HepG2 (cell line): ENCODE measurements around the gene CAPN9. TPM values are rescaled to one million over a fixed set of nuclear protein-coding genes. Genes with fewer than 3 reads are reported as not detected.

Experiments
- ATAC-seq: fragments of 200-7000 bp; cut with Tn5 transposase; 3 replicates; pipeline ENCODE4 v1.9.1; 2020; ENCODE audit warnings: mild to moderate bottlenecking, moderate library complexity
- BruUV-seq: library from RNA; stranded (reverse); fragments of 400-500 nt; replicated peaks from 2 replicates; lab custom pipeline; 2021; lab: Mats Ljungman, UMichigan
- CTCF ChIA-PET: fragments of 300-600 bp; formaldehyde crosslinking; extraction: SDS; loops from one replicate; lab custom pipeline; 2021; ENCODE audit warnings: low total read pairs, inconsistent platforms, low intra/inter-chr PET ratio; lab: Yijun Ruan, JAX
- POLR2A ChIA-PET: fragments of 350-600 bp; sonication (Branson Sonifier 250); formaldehyde crosslinking; loops from one replicate; lab custom pipeline; 2020; ENCODE audit warnings: antibody characterized with exemption, inconsistent platforms; lab: Yijun Ruan, JAX
- DNase-seq: peaks from one replicate; pipeline ENCODE4 v3.0.0-alpha.2; 2015; ENCODE audit warnings: low spot score
- FAIRE-seq: peaks from 3 replicates; lab custom pipeline; 2011; peaks lifted over from hg19 to GRCh38; lab: Jason Lieb, UNC
- H2AFZ ChIP-seq: one replicate; pipeline ENCODE4 v1.6.1; 2011; ENCODE audit warnings: low read length, inconsistent platforms
- H3K27ac ChIP-seq: fragments of 300-600 bp; 3 replicates; pipeline ENCODE4 v1.8.0; 2011; ENCODE audit warnings: mixed run types, mild to moderate bottlenecking, mixed read lengths, low read length, inconsistent platforms; ENCODE audit not compliant: insufficient read depth; ENCODE audit errors: extremely low read length
- H3K27me3 ChIP-seq, 2 experiments: fragments of 200-600 bp in 1 of 2; 2 replicates in 1 of 2; 3 replicates in 1 of 2; pipeline versions ENCODE4 v1.6.0 to v1.8.0; 2011; ENCODE audit warnings: low read length in 2 of 2, mild to moderate bottlenecking in 2 of 2, moderate library complexity in 2 of 2, inconsistent platforms in 1 of 2; ENCODE audit not compliant: insufficient read depth in 2 of 2, control insufficient read depth in 1 of 2
- H3K36me3 ChIP-seq, 2 experiments: fragments of 200-600 bp in 1 of 2; replicated peaks in 1 of 2; 2 replicates in 1 of 2; 3 replicates in 1 of 2; pipeline versions ENCODE4 v1.5.1 to v1.8.0; 2011; ENCODE audit warnings: low read length in 2 of 2, inconsistent platforms in 1 of 2; ENCODE audit not compliant: insufficient read depth in 2 of 2, control insufficient read depth in 1 of 2
- H3K4me1 ChIP-seq: 2 replicates; pipeline ENCODE4 v1.5.1; 2012; ENCODE audit warnings: low read length, inconsistent platforms; ENCODE audit not compliant: insufficient read depth
- H3K4me2 ChIP-seq: 2 replicates; pipeline ENCODE4 v1.6.0; 2011; ENCODE audit warnings: low read depth, low read length, inconsistent platforms
- H3K4me3 ChIP-seq, 3 experiments: fragments of 200-600 bp in 1 of 3; sonication (generic), shearing (Covaris generic) in 1 of 3; replicated peaks in 1 of 3; 2 replicates each; pipeline ENCODE4 v1.5.1; 2011 to 2016; ENCODE audit warnings: low read length in 3 of 3, inconsistent platforms in 2 of 3, low read depth in 2 of 3, mild to moderate bottlenecking in 2 of 3, control low read depth in 1 of 3, mixed read lengths in 1 of 3; ENCODE audit not compliant: insufficient read depth in 1 of 3
- H3K79me2 ChIP-seq: one replicate; pipeline ENCODE4 v1.6.1; 2011; ENCODE audit warnings: low read length, inconsistent platforms; ENCODE audit not compliant: insufficient read depth
- H3K9ac ChIP-seq: 2 replicates; pipeline ENCODE4 v1.6.0; 2011; ENCODE audit warnings: mild to moderate bottlenecking, low read depth, low read length, inconsistent platforms; ENCODE audit not compliant: insufficient read depth
- H3K9me3 ChIP-seq: 2 replicates; pipeline ENCODE4 v1.5.1; 2012; ENCODE audit warnings: mild to moderate bottlenecking, low read length
- H4K20me1 ChIP-seq: 2 replicates; pipeline ENCODE4 v1.6.0; 2011; ENCODE audit warnings: inconsistent platforms, mild to moderate bottlenecking, low read length, moderate library complexity; ENCODE audit not compliant: insufficient read depth
- CENPT ChIP-seq: sonication (generic); formaldehyde crosslinking; IDR thresholded peaks from 2 replicates; pipeline ENCODE4 v1.8.0; 2022; ENCODE audit warnings: low read depth, mild to moderate bottlenecking, moderate library complexity, missing genetic modification reagents
- HNRNPL ChIP-seq: fragments of 200-400 bp; formaldehyde crosslinking; IDR thresholded peaks from 2 replicates; pipeline ENCODE4 v1.6.1; 2017; ENCODE audit warnings: mild to moderate bottlenecking, low read depth, low read length
- JARID2 ChIP-seq: sonication (generic); formaldehyde crosslinking; IDR thresholded peaks from 2 replicates; pipeline ENCODE4 v1.8.1; 2023; ENCODE audit warnings: missing genetic modification reagents, inconsistent platforms; ENCODE audit not compliant: insufficient replicate concordance
- SMARCC2 ChIP-seq: fragments of 450-650 bp; IDR thresholded peaks from 2 replicates; pipeline ENCODE4 v1.6.1; 2017; ENCODE audit warnings: antibody characterized with exemption, mild to moderate bottlenecking
- ZNF550 ChIP-seq: sonication (generic); formaldehyde crosslinking; IDR thresholded peaks from 2 replicates; pipeline ENCODE4 v1.4.0; 2020; ENCODE audit warnings: mild to moderate bottlenecking, missing genetic modification reagents, borderline replicate concordance
- WGBS: methylation state at CpG from one replicate; pipeline ENCODE4 v1.1.6; 2017; ENCODE audit warnings: low lambda C conversion rate; 5-methylcytosine and 5-hydroxymethylcytosine counted together
- in situ Hi-C: cut with HindIII; loops from 2 replicates; pipeline ENCODE4 v1.10.0; 2017; ENCODE audit warnings: low pct_unique_long_range_greater_than_20kb; ENCODE audit not compliant: extremely low pct_ligation_motif_present
- intact Hi-C: fragments of 100-400 bp; cut with micrococcal nuclease; formaldehyde crosslinking; loops from one replicate; pipeline ENCODE4 v1.10.0; 2022; ENCODE audit not compliant: unreplicated experiment
- polyA plus RNA-seq, 8 experiments: library from polyadenylated mRNA; depleted of rRNA in 3 of 8; stranded (reverse) in 7 of 8; unstranded in 1 of 8; fragments of >200 nt; fragmentation: Illumina TruSeq in 4 of 8; extraction: Trizol in 4 of 8; gene quantifications; 2 replicates each; pipeline versions ENCODE4 v1.2.1 to v1.2.3, GENCODE V29; 2011 to 2016; ENCODE audit warnings: low read depth in 4 of 8, missing spikeins in 1 of 8, mixed read lengths in 1 of 8; ENCODE audit not compliant: insufficient read depth in 1 of 8
- total RNA-seq, 5 experiments: library from RNA; depleted of rRNA; stranded (reverse); fragments of >200 nt; fragmentation: Illumina TruSeq; extraction: Trizol; gene quantifications; 2 replicates each; pipeline ENCODE4 v1.2.3, GENCODE V29; 2016; ENCODE audit warnings: low read depth in 1 of 5
- TF ChIP-seq, protein P1 (sequence below): sonication (generic); formaldehyde crosslinking; IDR thresholded peaks from 2 replicates; pipeline ENCODE4 v1.4.0; 2020; ENCODE audit warnings: low read depth, missing genetic modification reagents
- TF ChIP-seq, protein P2 (sequence below): sonication (generic); formaldehyde crosslinking; IDR thresholded peaks from 2 replicates; pipeline ENCODE4 v1.4.0; 2020; ENCODE audit warnings: missing genetic modification reagents, mild to moderate bottlenecking, borderline replicate concordance
- TF ChIP-seq, protein P3 (sequence below): sonication (generic); formaldehyde crosslinking; conservative IDR thresholded peaks from 2 replicates; pipeline ENCODE4 v1.4.0; 2020; ENCODE audit warnings: missing genetic modification reagents
- TF ChIP-seq, protein P4 (sequence below): sonication (generic); formaldehyde crosslinking; IDR thresholded peaks from 2 replicates; pipeline ENCODE4 v1.5.0; 2020; ENCODE audit warnings: missing genetic modification reagents, mild to moderate bottlenecking, borderline replicate concordance

CAPN9 gene
- total and polyA plus RNA-seq, 2 of the 13 experiments (the other 11 are each of a cell fraction or from before 2014, with no cell fraction given) = 0.04 to 0.31 TPM

GRCh38 chr1:230757856-230758708 lies 10.9 kb downstream of the CAPN9 start:
- Histone ChIP-seq H3K4me3 (no peak overlapping the region), H3K27me3 (no peaks in the 10 kb centered on the region), H3K79me2 (no peaks in the 10 kb centered on the region), H4K20me1 (no peaks in the 10 kb centered on the region), H3K9me3 (no peaks in the 10 kb centered on the region), H3K9ac (no peak overlapping the region), H3K36me3 (no peaks in the 10 kb centered on the region), H3K27ac (no peak overlapping the region), H2AFZ (no peak overlapping the region), H3K4me1 (peaks cover 74% of the 10 kb centered on the region), H3K4me2 (no peak overlapping the region; the same call in 1 of the 2 replicates)
- ChIA-PET POLR2A (interaction anchor here (1.0 to 1.6 kb wide), 2 partner anchors 44 to 47 kb away, joined by 3 read pairs; partner anchors contain the start of gene AGT), CTCF (no interaction called here)
- intact Hi-C loops (no loop called here), in situ Hi-C loops (no loop called here)
- ATAC-seq (no peak), FAIRE-seq (no peak), DNase-seq (no peak)
- BruUV-seq = no TSS peak
- WGBS = 67% methylated on average over 11 of the region's 16 CpGs
- TF ChIP-seq, protein P1, sequence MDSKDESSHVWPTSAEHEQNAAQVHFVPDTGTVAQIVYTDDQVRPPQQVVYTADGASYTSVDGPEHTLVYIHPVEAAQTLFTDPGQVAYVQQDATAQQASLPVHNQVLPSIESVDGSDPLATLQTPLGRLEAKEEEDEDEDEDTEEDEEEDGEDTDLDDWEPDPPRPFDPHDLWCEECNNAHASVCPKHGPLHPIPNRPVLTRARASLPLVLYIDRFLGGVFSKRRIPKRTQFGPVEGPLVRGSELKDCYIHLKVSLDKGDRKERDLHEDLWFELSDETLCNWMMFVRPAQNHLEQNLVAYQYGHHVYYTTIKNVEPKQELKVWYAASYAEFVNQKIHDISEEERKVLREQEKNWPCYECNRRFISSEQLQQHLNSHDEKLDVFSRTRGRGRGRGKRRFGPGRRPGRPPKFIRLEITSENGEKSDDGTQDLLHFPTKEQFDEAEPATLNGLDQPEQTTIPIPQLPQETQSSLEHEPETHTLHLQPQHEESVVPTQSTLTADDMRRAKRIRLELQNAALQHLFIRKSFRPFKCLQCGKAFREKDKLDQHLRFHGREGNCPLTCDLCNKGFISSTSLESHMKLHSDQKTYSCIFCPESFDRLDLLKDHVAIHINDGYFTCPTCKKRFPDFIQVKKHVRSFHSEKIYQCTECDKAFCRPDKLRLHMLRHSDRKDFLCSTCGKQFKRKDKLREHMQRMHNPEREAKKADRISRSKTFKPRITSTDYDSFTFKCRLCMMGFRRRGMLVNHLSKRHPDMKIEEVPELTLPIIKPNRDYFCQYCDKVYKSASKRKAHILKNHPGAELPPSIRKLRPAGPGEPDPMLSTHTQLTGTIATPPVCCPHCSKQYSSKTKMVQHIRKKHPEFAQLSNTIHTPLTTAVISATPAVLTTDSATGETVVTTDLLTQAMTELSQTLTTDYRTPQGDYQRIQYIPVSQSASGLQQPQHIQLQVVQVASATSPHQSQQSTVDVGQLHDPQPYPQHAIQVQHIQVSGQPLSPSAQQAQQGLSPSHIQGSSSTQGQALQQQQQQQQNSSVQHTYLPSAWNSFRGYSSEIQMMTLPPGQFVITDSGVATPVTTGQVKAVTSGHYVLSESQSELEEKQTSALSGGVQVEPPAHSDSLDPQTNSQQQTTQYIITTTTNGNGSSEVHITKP = no peak
- TF ChIP-seq JARID2 (CRISPR knock-in tag) = no peak
- TF ChIP-seq, protein P2, sequence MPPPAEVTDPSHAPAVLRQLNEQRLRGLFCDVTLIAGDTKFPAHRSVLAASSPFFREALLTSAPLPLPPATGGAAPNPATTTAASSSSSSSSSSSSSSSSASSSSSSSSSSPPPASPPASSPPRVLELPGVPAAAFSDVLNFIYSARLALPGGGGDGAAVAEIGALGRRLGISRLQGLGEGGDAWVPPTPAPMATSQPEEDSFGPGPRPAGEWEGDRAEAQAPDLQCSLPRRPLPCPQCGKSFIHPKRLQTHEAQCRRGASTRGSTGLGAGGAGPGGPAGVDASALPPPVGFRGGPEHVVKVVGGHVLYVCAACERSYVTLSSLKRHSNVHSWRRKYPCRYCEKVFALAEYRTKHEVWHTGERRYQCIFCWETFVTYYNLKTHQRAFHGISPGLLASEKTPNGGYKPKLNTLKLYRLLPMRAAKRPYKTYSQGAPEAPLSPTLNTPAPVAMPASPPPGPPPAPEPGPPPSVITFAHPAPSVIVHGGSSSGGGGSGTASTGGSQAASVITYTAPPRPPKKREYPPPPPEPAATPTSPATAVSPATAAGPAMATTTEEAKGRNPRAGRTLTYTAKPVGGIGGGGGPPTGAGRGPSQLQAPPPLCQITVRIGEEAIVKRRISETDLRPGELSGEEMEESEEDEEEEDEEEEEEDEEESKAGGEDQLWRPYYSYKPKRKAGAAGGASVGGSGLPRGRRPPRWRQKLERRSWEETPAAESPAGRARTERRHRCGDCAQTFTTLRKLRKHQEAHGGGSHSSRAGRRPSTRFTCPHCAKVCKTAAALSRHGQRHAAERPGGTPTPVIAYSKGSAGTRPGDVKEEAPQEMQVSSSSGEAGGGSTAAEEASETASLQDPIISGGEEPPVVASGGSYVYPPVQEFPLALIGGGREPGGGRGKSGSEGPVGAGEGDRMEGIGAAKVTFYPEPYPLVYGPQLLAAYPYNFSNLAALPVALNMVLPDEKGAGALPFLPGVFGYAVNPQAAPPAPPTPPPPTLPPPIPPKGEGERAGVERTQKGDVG = no peak
- no peak for TF ChIP-seq SMARCC2
- TF ChIP-seq, protein P3, sequence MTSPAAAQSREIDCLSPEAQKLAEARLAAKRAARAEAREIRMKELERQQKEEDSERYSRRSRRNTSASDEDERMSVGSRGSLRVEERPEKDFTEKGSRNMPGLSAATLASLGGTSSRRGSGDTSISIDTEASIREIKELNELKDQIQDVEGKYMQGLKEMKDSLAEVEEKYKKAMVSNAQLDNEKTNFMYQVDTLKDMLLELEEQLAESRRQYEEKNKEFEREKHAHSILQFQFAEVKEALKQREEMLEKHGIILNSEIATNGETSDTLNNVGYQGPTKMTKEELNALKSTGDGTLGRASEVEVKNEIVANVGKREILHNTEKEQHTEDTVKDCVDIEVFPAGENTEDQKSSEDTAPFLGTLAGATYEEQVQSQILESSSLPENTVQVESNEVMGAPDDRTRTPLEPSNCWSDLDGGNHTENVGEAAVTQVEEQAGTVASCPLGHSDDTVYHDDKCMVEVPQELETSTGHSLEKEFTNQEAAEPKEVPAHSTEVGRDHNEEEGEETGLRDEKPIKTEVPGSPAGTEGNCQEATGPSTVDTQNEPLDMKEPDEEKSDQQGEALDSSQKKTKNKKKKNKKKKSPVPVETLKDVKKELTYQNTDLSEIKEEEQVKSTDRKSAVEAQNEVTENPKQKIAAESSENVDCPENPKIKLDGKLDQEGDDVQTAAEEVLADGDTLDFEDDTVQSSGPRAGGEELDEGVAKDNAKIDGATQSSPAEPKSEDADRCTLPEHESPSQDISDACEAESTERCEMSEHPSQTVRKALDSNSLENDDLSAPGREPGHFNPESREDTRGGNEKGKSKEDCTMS (CRISPR knock-in tag) = no peak
- no peak for TF ChIP-seq ZNF550 (CRISPR knock-in tag)
- TF ChIP-seq, protein P4, sequence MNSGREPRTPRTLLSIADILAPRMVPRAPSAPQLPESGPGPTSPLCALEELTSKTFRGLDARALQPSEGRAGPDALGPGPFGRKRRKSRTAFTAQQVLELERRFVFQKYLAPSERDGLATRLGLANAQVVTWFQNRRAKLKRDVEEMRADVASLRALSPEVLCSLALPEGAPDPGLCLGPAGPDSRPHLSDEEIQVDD (CRISPR knock-in tag) = no peak
- no peak for TF ChIP-seq CENPT (CRISPR knock-in tag)
- 0 out of 2 replicates have a peak, but pooled peaks have one; percentile 22 for TF ChIP-seq HNRNPL
